Stromal cell of bone marrow (primary cell): ENCODE measurements around the gene ST3GAL2.
A peak's percentile ranks its signal among the peaks of the same experiment; 100 is the strongest.

Experiments used
- DNase-seq: peaks from one replicate; pipeline ENCODE4 v3.0.0-alpha.2; 2012; ENCODE audit warnings: low read depth

ST3GAL2 gene

DNA sequence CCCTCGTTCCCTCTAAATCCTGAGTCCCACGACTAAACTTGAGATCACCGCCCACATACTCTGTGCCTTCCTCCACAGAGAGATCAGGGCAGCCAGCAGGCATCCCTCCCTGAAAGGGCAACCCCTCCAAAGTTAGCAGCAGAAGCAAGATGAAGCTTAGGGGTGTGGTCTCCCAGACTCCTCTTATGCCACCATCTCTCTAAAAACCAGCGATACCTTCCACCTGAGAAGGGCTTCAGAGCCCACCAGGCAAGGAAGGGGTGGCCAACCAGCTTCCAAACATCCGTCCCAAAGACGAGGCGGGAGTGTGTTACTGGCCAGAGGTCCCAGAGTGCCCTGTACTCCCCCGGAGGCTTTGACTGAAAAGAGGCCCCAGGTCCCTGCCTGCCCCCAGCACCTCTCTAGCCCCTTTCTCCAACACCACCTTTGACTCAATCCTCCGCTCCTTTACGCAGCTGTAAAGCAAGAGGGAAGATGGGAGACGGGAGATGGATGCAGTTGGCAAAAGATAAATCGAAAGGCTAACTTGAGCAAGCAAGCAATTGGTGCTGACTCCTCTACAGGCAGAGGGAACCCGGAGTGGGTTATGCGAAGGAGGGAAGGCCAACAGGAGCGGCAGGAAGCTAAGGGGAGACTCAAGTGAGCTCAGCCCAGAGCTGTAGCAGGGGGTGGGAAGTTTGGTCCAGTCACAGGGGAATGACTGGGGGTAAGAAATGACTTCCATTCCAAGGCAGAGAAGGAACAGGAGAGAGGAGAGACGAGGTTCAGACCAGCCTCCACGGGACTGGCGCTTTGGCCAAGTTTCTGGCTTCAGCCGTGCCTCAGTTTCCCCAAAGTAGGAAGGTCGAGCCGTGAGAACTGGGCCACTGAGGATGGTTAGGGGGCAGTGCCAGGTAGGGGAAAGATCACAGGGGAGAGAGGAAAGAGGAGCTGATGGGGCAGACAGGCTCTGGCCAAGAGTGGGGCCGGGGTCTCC, 1.0 kb downstream of the ST3GAL2 start:
- DNase-seq = peak; percentile 25

DNA sequence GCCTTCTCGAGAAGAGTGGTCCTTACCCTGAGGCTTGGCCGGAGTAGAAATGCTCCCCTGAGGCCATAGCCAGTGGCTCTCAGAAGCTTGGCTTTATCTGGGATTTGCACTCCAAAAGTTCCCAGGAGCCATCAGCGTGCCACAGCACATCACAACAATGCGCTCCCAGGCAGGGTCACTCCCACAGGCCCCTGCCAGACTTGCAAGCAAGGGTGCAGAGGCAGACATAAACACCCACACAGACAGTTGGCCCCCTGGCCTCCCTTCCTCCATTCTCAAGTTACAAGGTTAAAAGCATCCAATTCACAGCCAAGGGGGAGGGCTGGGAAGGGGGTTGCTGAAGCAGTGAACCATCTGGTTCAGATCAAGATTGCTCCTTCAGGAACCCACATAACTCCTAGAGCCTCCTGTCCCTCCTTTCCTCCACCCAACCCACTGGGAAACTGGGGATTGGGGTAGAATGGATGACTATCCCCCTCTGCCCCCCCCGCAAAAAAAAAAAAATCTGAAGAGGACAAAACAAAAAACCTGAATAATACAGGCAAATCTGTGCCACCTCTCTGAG, 1.8 kb downstream of the ST3GAL2 start:
- DNase-seq = peak; percentile 15

DNA sequence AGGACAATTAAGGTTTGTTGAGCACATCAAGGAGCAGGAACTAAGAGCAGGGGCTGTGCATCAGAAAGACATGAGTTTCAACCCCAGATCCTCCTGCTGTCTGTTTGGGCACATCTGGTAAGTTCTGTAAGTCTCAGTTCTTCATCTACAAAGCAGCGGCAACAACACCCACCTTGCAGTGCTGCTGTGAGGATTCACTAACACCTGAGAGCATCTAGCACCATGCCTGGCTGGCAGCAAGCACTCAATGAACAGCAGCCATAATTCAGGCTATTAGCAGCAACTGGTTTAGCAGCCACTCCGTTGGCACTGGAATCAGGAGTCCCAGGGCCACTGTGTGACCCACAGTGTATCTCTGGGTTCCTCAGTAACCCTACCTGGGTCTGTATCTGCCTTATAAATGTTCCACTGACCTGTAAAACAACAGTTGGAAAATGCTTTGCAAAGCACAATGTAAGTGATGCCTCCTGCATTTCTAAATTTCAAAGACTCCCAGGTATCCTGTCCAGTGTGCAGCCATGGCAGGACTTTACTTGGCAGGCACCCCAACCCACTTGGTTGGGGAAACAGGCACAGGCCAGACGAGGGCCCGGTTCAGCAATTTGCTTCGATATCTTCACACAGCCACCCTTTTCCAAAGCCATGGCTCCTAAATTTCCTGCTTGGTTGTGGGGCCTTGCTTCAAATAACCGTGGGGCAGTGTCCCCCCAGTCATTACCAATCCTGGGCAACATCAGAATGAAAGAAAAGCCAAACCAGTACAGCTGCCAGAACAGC, 4.2 kb downstream of the ST3GAL2 start:
- no peak for DNase-seq

DNA sequence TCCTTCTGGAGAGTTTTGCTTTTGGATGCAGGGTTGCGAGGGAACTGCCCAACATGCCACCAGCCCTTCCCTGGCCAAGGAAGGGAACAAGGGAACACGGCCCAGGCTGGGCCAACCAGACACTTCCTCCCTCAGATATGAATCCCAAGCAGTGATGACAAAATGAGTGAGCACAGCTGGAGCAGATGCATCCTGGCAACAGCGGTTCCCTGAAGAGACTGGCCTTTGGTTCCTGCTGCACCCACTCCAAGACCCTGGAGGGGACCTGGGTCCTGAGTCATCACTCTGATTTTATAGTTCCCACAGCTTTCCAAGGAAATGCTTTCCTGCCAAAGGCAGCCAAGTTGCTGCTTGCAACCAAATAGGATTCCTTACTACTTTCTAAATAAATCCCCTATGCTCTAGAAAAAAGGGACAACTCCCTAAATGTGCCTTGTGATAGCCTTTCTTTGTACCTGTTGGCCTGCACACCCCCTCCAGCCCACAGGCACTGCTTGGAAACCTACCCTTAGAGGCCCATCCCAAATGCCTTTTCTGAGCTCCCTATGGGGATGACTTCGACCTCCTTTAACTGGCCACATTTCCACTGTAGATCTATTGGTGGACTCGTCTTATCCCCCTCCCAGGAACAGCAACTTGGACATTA, 5.3 kb downstream of the ST3GAL2 start:
- peak; percentile 54 for DNase-seq

DNA sequence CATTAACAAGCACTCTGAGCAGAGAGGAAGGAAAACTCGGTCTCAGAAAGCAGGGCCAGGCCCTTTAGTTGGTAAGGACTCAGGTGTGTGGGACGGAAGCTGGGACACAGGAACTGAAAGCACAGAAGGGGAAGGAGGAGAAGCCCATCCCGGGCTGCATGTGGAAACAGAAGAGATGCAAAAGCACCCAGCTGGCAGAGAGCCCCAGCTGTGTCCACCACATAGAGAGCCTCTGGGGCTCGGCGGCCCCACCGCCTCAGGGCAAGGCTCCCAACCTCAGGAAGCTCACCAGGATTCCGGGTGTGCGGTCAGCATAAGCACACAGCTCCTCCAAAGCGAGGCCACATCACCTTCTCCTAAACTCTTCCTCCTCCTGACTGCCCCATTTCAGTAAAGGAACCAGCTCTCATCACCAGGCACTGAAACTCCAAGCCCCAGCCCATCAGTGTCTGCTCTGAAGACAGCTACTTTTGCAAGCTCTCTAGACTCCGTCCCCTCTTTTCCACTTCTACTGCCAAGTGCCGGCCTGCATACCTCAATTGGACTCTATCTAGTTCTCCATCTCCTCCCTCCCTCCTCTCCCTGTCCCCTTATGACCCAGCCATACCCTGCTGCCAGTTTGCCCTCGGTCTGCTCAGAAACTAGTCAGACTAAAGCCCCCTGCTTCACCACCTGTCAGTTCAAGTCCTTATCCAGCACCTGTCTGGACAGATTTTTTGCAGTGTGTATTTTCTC, 6.0 kb downstream of the ST3GAL2 start:
- DNase-seq = no peak

DNA sequence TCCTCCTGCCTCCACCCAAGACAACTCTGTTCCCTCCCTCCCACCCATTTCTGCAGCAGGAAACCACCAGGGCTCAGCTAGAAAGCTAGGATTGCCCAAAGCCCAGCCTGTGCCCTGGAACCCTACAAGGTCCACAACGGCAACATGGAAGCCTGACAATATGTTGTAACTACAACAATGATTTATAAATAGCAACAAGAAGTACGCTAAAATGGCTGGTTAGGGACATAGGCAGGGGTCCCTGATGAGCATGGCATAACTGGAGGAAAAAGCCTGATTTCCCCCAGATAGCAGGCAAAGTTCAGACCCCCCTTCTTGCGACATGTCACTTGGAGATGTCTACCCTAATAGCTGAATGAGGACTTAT, 6.6 kb downstream of the ST3GAL2 start:
- DNase-seq = no peak

DNA sequence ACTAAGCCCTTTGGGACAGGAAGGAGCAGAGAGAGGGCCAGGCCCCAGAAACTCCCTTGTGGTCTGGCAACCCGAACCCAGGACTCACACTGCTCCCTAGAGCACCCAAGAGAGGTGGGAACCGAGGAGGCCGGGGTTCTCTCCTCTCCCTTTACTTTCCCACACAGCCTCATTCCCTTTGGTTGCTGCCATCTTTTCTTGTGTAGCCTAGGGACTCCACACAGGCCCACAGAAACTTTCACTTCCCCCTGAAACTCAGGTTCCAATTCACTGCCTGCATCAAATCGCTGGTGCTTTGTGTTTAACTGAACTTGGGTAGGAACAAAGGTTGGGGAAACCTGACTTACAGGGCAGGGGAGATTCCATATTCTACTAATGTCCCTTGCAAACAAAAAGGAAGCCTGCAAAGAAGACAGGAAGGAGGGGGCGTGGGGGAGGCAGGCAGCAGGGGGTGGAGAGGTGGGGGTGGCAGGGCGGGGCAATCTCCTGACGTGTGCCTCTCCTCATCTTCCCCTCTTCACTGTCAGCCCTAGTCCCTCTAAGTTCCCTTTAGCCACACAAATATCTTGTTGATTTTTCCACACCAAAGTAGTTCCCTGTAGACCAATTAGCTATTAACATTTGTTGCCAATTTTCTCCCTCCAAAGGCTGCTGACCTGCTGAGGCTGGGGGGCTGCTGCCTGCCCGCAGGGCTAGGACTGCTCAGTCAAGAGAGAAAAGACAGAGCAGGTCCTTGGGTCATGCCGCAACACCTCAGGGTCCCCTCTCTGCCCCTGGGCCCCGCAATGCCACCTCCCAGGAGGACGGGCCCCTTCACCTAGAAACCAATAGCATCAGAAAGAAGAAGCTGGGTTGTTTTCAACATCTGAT, 8.0 kb downstream of the ST3GAL2 start:
- DNase-seq = no peak

DNA sequence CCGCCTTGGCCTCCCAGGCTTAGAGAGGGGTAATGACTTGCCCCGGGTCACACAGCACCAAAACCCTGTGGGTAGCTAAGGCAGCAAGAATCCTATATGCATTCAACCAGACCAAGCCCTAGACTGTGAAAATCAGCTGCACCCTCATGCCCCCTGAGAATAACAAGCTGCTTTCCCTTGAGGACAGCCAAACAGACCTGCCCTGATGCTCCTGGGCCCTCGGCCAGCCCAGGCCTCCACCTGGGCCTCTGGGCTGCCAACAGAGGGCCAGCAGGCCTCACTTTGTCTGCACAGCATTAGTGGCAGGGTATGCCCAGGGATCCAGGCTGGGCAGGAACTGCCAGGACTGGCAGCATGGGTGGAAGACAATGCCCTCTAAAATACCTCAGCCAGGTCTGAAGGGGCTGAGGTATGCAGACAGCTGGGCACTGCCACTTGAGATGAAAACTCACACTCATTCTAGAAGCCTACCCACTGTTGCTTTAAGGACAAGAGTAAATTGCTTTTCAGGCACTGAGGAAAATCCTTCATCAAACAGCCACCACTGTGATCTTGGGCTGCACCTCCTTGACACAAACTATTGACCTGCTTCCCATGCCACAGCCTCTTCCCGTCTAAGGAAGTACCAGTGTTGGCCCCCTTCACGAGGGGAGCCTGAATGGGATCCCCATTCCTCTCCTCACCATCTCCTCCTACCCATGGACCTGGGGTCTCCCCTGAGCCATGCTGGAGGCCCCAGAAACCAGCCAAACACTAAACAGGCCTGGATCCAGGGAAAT, 8.8 kb downstream of the ST3GAL2 start:
- DNase-seq = no peak

DNA sequence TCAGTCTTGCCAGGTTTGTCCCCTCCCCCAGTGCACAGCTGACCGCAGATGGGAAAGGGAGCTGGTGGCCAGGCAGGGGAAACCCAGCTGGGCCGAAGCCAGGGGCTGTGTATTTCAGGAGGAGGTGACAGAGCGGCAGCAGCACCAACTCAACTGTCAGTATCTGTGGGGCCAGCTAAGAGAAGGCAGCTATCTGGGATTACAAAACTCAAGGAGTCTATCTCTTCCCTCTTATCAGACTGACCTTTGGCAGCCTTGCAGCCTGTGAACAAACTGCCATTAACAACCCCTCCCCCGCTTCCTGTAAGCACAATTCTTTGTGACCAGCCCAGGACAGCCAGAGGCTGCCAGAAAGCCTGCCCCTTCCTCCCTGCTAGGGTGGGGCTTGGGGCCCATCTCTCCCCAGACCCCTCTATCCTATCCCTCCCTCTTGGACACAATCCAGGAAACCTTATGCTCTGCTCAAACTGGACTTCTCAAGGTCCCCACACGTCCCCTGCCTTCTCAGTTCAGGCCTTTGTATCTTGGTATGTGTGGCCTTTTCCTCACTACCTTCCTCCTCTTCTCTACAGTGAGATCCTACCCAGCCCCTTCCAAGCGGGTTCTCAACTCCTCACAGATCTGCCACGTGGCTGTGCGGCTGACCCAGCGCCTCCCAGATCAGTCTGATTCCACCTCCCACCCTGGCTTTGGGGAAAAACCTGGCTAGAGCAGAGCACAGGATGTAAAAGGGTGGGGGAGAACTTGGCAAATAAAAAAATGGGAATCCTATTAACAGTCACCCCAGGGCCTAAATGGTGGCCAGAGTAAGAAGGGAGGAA, 10.5 kb downstream of the ST3GAL2 start:
- DNase-seq = peak; percentile 87

DNA sequence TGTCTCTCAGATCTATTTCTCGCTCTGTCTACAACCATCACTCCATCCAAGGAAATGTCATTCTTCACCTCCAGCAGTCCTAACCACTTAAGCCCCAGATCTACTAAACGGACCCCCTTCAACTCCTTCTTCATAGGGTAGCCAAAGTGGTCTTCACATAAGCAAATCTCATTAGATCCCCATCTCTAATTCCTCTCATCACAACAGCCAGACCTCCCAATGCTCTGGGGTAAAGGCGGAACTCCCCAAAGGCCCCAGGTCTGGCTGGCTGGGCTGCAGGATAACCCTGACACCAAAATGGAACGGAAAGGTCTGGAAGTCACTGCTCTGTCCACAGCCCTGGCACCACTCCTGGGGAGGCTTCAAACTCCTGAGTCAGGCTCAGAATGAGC, 11.1 kb downstream of the ST3GAL2 start:
- no peak for DNase-seq

DNA sequence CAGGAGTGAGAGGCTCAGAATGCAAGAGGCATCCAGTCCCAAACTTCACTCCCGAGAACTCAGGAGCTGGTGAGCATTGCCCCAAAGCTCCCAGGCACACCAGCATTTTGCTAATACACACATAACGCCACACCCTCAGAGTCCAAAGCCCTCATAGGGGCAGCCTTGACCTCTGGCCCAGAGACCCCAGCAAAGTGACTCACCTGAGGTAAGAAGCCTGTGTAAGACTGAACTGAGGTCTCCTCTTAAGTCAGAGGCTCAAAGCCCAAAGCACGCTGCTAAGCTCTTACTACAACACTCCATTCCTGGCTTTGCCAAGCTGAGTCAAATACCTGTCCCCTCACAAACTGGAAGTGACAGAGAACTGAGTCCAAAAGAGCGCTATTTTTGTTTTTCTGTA, 16.4 kb downstream of the ST3GAL2 start:
- no peak for DNase-seq

DNA sequence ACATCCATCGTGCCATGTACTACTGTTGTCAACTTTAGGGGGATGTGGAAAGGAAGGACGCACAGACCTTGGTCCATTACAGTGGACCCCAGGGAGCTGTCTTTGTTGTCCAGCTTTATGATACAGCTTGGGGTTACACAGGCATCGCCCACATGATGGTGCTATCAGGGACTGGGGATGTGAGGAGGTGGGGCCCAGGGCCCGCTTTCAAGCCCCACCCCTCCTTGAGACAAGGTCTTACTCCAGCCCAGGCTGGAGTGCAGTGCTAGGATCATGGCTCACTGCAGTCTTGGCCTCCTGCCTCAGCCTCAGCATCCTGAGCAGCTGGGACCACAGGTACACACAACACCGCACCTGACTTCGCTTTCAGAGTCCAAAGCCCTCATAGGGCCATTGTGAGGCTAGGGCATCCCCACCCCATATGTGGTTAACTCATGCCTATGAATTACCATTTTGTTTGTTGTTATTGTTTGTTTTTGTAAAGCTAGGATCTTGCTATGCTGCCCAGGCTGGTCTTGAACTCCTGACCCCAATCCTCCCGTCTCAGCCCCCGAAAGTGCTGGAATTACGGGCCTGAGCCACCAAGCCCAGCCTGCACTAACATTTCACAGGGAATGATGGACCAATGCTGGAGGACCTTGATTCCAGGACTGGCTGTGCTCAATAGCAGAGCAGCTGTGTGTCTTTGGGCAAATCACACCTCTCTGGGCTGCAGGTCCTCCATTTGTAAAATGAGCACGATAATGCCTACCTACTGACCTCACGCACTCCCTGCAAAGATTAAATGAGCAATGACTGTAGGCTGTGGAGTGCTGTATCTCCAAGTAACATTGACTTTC, 17.2 kb downstream of the ST3GAL2 start:
- DNase-seq = no peak

DNA sequence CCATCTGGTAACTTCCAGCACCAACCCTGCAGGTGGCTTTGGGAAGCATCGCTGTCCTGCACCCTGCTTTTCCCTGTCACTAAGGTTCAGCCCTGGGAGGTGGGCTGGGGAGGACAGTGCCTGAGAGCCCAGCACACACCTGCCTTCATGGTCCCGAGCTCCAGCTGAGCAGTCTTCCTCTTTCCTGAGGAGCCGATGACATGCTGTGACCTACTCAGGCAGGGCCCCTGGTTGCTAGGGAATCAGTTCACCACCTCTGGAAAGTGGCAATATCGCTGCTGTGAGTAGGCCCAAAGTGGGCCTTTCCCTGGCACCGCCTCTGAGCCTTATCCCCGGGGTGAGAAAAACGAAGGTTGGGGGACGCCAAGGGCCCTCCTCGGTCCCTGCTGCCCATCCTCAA, 17.9 kb downstream of the ST3GAL2 start:
- no peak for DNase-seq

DNA sequence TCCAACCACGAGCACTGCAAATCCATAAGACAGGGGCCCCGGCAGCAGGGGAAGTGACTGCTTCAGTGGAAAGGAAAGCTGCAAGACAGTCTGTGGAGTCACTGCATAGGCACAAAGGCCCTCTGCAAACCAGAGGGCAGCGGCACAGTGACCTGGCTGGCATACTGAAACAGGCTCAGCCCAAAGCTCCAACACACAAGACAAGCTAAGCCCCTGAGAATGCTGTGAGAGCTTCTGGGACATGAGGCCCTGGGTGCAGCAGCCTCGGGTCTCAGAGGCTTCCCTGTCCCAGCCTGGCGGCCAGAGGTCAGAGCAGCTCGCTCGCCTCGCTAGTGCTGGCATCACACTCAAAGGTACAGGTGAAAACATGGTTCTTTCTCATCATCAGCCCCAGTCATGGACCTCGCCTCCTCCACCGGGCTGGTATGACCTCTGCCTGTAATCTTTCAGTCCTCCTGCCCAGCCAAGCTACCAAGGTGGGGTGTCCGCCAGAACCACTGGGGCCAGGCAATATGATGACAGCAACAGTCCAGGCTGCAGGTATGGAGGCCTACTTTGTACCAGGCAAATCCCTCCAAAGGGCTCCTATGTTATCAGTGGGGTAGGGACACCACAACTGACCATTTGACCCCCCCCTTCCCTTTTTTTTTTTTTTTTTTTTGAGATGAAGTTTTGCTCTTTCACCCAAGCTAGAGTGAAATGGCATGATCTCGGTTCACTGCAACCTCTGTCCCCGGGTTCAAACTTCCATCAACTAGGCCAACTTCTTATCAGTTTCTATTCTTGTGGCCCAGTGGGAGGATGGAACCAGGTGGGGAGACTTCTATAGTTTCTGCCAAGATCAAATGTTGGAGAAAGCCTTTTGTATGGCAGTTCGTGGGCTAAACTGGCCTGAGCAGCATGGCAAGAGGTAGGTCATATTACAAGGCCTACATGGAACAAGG, 19.2 kb downstream of the ST3GAL2 start:
- no peak for DNase-seq

DNA sequence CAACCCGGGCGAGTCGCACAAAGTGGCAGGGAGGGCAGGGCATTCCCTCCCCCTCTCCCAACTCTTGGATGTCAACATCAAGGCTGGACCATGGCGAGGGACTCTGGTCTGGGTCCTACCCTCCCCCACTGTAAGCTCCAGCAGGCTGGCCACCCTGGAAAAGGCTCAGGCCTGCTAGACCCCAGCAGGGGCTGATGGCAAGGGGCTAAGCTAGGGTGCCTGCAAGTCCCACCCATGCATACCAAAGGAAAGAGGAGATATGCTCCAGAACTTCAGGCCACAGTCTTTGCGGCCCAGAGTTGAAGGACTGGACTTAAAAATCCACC, 19.9 kb downstream of the ST3GAL2 start:
- DNase-seq = no peak

DNA sequence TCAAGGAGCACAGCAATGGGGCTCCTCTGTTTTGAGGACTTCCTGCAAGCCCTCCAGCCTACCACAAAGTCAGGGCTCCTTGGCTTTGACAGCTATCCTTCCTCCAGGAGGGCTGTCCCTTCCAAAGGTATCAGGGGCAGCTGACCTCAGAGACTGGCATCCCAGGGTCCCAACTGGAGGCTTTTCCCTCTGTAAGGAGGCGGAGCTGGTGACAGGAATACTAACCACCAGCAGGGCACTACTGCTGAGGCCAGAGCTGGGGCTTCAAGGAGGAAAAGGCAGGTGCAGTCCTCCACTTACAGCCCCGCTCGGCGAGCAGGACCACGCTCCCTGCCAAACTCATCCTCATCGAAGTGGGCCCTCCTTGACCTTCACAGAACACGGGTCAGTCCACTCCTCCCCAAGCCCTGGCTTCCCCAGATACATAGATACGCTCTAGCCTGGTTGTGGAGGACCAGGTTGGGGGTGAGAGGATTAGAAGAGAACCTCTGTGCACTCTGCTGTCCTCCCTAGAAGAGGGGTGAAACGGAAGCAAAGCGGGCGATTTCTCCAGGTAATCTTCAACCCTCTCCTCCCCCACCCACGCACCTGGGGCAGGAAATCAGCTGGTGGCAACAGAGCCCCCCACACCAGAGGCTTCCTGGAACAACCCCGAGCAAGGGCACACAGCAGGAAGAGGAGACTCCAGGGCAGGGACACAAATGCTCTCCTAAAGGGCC, 20.5 kb downstream of the ST3GAL2 start:
- DNase-seq = no peak
